WTC11 (cell line): ENCODE measurements around the gene NHLRC3.

Source experiments
- CTCF ChIP-seq: fragments of 200-600 bp; IDR thresholded peaks from 2 replicates; pipeline ENCODE4 v1.8.0; 2022; ENCODE audit warnings: antibody characterized with exemption
- GRHL2 ChIP-seq: fragments of 250-450 bp; sonication (Bioruptor Pico); IDR thresholded peaks from 2 replicates; pipeline ENCODE4 v1.8.0; 2022; ENCODE audit warnings: mild to moderate bottlenecking, moderate library complexity; ENCODE audit not compliant: insufficient replicate concordance, severe bottlenecking
- MYBL2 ChIP-seq: sonication (generic); formaldehyde crosslinking; IDR thresholded peaks from 2 replicates; pipeline ENCODE4 v1.8.1; 2023; ENCODE audit warnings: mild to moderate bottlenecking, moderate library complexity, missing genetic modification reagents
- NFYB ChIP-seq: sonication (generic); formaldehyde crosslinking; conservative IDR thresholded peaks from 2 replicates; pipeline ENCODE4 v1.8.0; 2022; ENCODE audit warnings: low read depth, missing genetic modification reagents
- NR2C2 ChIP-seq: sonication (generic); formaldehyde crosslinking; IDR thresholded peaks from 2 replicates; pipeline ENCODE4 v1.8.0; 2022; ENCODE audit warnings: mild to moderate bottlenecking, missing genetic modification reagents
- NR3C1 ChIP-seq: sonication (generic); formaldehyde crosslinking; conservative IDR thresholded peaks from 2 replicates; pipeline ENCODE4 v1.8.1; 2023; ENCODE audit warnings: low read depth, mild to moderate bottlenecking, missing genetic modification reagents
- RELA ChIP-seq: sonication (generic); formaldehyde crosslinking; IDR thresholded peaks from 2 replicates; pipeline ENCODE4 v1.8.1; 2022; ENCODE audit warnings: missing genetic modification reagents, mild to moderate bottlenecking, borderline replicate concordance
- SMAD4 ChIP-seq: sonication (generic); formaldehyde crosslinking; IDR thresholded peaks from 2 replicates; pipeline ENCODE4 v1.8.0; 2022; ENCODE audit warnings: mild to moderate bottlenecking, missing genetic modification reagents
- USF2 ChIP-seq: sonication (generic); formaldehyde crosslinking; IDR thresholded peaks from 2 replicates; pipeline ENCODE4 v1.8.1; 2023; ENCODE audit warnings: mild to moderate bottlenecking, missing genetic modification reagents, moderate library complexity
- ZBTB21 ChIP-seq: sonication (generic); formaldehyde crosslinking; IDR thresholded peaks from 2 replicates; pipeline ENCODE4 v1.8.1; 2023; ENCODE audit warnings: mild to moderate bottlenecking, missing genetic modification reagents, borderline replicate concordance
- TF ChIP-seq, protein P1 (sequence below): sonication (generic); formaldehyde crosslinking; conservative IDR thresholded peaks from 2 replicates; pipeline ENCODE4 v1.8.1; 2022; ENCODE audit warnings: mild to moderate bottlenecking, missing genetic modification reagents

GRCh38 chr13:39091586-39091985 is 53.3 kb downstream of the NHLRC3 start:
- no peak for TF ChIP-seq USF2 (CRISPR knock-in tag)
- TF ChIP-seq NR3C1 = no peak
- no peak for TF ChIP-seq RELA (CRISPR knock-in tag)
- TF ChIP-seq CTCF = no peak
- TF ChIP-seq GRHL2 (CRISPR knock-in tag) = no peak
- TF ChIP-seq, protein P1, sequence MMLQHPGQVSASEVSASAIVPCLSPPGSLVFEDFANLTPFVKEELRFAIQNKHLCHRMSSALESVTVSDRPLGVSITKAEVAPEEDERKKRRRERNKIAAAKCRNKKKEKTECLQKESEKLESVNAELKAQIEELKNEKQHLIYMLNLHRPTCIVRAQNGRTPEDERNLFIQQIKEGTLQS = no peak
- no peak for TF ChIP-seq NR2C2
- no peak for TF ChIP-seq ZBTB21 (CRISPR knock-in tag)
- TF ChIP-seq SMAD4 (CRISPR knock-in tag) = no peak
- TF ChIP-seq NFYB (CRISPR knock-in tag) = no peak
- no peak for TF ChIP-seq MYBL2
